Nephron (organoid): ENCODE measurements around the gene GSE1.

Experiments
- H3K27ac Mint-ChIP-seq, 3 experiments: 2 replicates each; pipeline ENCODE4 v1.8.0; 2020; ENCODE audit warnings: mixed read lengths in 3 of 3, mild to moderate bottlenecking in 2 of 3, moderate library complexity in 1 of 3
- H3K27me3 Mint-ChIP-seq: 2 replicates; pipeline ENCODE4 v1.8.0; 2021; ENCODE audit warnings: low read depth, mild to moderate bottlenecking, moderate library complexity, mixed read lengths
- H3K36me3 Mint-ChIP-seq: 2 replicates; pipeline ENCODE4 v1.8.0; 2020; ENCODE audit warnings: low read depth, mixed read lengths
- H3K4me1 Mint-ChIP-seq: 2 replicates; pipeline ENCODE4 v1.8.0; 2020; ENCODE audit warnings: mixed read lengths
- H3K4me3 Mint-ChIP-seq, 3 experiments: 2 replicates each; pipeline ENCODE4 v1.8.0; 2020; ENCODE audit warnings: mild to moderate bottlenecking in 3 of 3, mixed read lengths in 3 of 3, moderate library complexity in 2 of 3
- H3K9me3 Mint-ChIP-seq: 2 replicates; pipeline ENCODE4 v1.8.0; 2020; ENCODE audit warnings: mixed read lengths
- CTCF ChIP-seq, 3 experiments: fragments of 200-600 bp; sonication (generic); IDR thresholded peaks; one replicate each; pipeline ENCODE4 v1.5.0; 2021; ENCODE audit warnings: antibody characterized with exemption in 3 of 3; ENCODE audit not compliant: unreplicated experiment in 3 of 3

Gene GSE1

GRCh38 chr16:85569615-85570212, 43.4 kb upstream of the GSE1 start:
- TF ChIP-seq CTCF (IDR thresholded peaks at IDR 0.05; ENCODE audit: unreplicated experiment in 3 of 3): no peak
- Mint-ChIP-seq H3K4me1 (peaks cover 75% of the 10 kb centered on the region), H3K36me3 (peaks cover 4% of the 10 kb centered on the region), H3K27ac (peak overlapping the region; percentile 94 to 96 (median 94)), H3K4me3 (peak overlapping the region; percentile 1 to 53 (median 38)), H3K27me3 (no peaks in the 10 kb centered on the region), H3K9me3 (no peaks in the 10 kb centered on the region)

- Mint-ChIP-seq H3K27me3 (no peaks in the 10 kb centered on the region), H3K4me1 (peaks cover 79% of the 10 kb centered on the region)
Measured at GRCh38 chr16:85570213-85570734, 42.8 kb upstream of the GSE1 start.

GRCh38 chr16:85570735-85571562, 42.2 kb upstream of the GSE1 start:
- Mint-ChIP-seq H3K4me1 (peaks cover 84% of the 10 kb centered on the region), H3K4me3 (peak overlapping the region in 1 of 3 experiments; percentile 45), H3K27me3 (no peaks in the 10 kb centered on the region), H3K36me3 (peaks cover 4% of the 10 kb centered on the region), H3K9me3 (no peaks in the 10 kb centered on the region), H3K27ac (peak overlapping the region; percentile 94 to 96 (median 94))
- no peak for TF ChIP-seq CTCF (IDR thresholded peaks at IDR 0.05; ENCODE audit: unreplicated experiment in 3 of 3)

More at GRCh38 chr16:85570213-85570734, 42.8 kb upstream of the GSE1 start:
- Mint-ChIP-seq H3K27ac (peak overlapping the region; percentile 94 to 96 (median 94)), H3K4me3 (peak overlapping the region; percentile 1 to 53 (median 38)), H3K9me3 (no peaks in the 10 kb centered on the region), H3K36me3 (peaks cover 4% of the 10 kb centered on the region)
- no peak for TF ChIP-seq CTCF (IDR thresholded peaks at IDR 0.05; ENCODE audit: unreplicated experiment in 3 of 3)

GRCh38 chr16:85571563-85571812, 41.6 kb upstream of the GSE1 start:
- no peak for TF ChIP-seq CTCF (IDR thresholded peaks at IDR 0.05; ENCODE audit: unreplicated experiment in 3 of 3)
- H3K27me3 Mint-ChIP-seq: no peaks in the 10 kb centered on the region

GRCh38 chr16:85571813-85572619, 41.1 kb upstream of the GSE1 start:
- no peaks in the 10 kb centered on the region for H3K9me3 Mint-ChIP-seq
- H3K4me3 Mint-ChIP-seq: peak overlapping the region in 2 of 3 experiments; percentile 13 to 45

More at GRCh38 chr16:85571563-85571812, 41.6 kb upstream of the GSE1 start:
- Mint-ChIP-seq H3K4me1 (peaks cover 84% of the 10 kb centered on the region), H3K4me3 (peak overlapping the region in 1 of 3 experiments; percentile 45), H3K27ac (peak overlapping the region; percentile 77 to 96 (median 94)), H3K9me3 (no peaks in the 10 kb centered on the region), H3K36me3 (peaks cover 4% of the 10 kb centered on the region)

More at GRCh38 chr16:85571813-85572619, 41.1 kb upstream of the GSE1 start:
- Mint-ChIP-seq H3K36me3 (peaks cover 4% of the 10 kb centered on the region), H3K27ac (peak overlapping the region; percentile 77 to 96 (median 94)), H3K4me1 (peaks cover 81% of the 10 kb centered on the region), H3K27me3 (no peaks in the 10 kb centered on the region)
- no peak for TF ChIP-seq CTCF (IDR thresholded peaks at IDR 0.05; ENCODE audit: unreplicated experiment in 3 of 3)
